ENCODE measurements around the gene OR10K1.

Gene OR10K1

DNA sequence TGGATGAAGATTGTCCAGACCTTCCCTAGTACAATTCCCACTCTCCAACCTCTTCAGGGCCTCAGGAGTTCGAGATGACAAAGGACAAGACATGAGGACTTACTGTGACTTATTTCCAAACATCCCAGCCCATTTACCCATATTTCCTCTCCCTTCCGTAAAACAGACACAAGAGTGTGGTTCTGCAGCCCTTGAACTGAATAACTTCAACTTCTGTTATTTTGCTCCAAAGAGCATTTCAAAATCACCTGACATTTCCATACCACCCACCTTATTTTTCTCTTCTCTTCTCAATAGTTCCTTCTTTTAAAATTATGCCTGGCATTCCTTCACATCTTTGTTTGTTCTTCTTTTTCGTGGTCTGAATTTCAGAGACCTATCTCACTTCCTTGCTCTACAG is 26.9 kb upstream of the OR10K1 start:
- no peaks in the 10 kb centered on the region for H3K9me3 ChIP-seq (ENCODE audit: insufficient read depth, low read length)
- H3K36me3 ChIP-seq (ENCODE audit: low read length): no peaks in the 10 kb centered on the region
- no peak overlapping the region for H3K9ac ChIP-seq (ENCODE audit: low read length)
- TF ChIP-seq, protein P1, sequence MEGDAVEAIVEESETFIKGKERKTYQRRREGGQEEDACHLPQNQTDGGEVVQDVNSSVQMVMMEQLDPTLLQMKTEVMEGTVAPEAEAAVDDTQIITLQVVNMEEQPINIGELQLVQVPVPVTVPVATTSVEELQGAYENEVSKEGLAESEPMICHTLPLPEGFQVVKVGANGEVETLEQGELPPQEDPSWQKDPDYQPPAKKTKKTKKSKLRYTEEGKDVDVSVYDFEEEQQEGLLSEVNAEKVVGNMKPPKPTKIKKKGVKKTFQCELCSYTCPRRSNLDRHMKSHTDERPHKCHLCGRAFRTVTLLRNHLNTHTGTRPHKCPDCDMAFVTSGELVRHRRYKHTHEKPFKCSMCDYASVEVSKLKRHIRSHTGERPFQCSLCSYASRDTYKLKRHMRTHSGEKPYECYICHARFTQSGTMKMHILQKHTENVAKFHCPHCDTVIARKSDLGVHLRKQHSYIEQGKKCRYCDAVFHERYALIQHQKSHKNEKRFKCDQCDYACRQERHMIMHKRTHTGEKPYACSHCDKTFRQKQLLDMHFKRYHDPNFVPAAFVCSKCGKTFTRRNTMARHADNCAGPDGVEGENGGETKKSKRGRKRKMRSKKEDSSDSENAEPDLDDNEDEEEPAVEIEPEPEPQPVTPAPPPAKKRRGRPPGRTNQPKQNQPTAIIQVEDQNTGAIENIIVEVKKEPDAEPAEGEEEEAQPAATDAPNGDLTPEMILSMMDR (IDR thresholded peaks at IDR 0.05; ENCODE audit: insufficient read depth, low read length, poor library complexity, severe bottlenecking): no peak
- no peak for TF ChIP-seq EZH2phosphoT487 (conservative IDR thresholded peaks at IDR 0.05; ENCODE audit: low read length)
- H3K4me3 ChIP-seq (ENCODE audit: insufficient read depth, low read length, poor library complexity, severe bottlenecking): no peak overlapping the region
- H3K4me2 ChIP-seq (ENCODE audit: low read depth, low read length, poor library complexity, severe bottlenecking): no peak overlapping the region
- no peaks in the 10 kb centered on the region for H3K9me2 ChIP-seq (replicated peaks; ENCODE audit: insufficient read depth, low read length)
- no peak overlapping the region for H3K27ac ChIP-seq (ENCODE audit: low read depth, low read length)
- no peaks in the 10 kb centered on the region for H3F3A ChIP-seq (ENCODE audit: insufficient read depth)
- H3K27me3 ChIP-seq (ENCODE audit: low read length): no peaks in the 10 kb centered on the region
- H4K20me1 ChIP-seq (ENCODE audit: low read depth, low read length): no peaks in the 10 kb centered on the region
- H2AFZ ChIP-seq (ENCODE audit: low read depth, low read length, severe bottlenecking): no peak overlapping the region
- no peaks in the 10 kb centered on the region for H3K79me2 ChIP-seq (ENCODE audit: insufficient read depth, low read length)

GRCh38 chr1:158445376-158445775 is 16.3 kb upstream of the OR10K1 start:
- H3F3A ChIP-seq (ENCODE audit: insufficient read depth): no peaks in the 10 kb centered on the region
- no peak overlapping the region for H3K9ac ChIP-seq (ENCODE audit: low read length)
- no peak for TF ChIP-seq EZH2phosphoT487 (conservative IDR thresholded peaks at IDR 0.05; ENCODE audit: low read length)
- TF ChIP-seq, protein P1 (IDR thresholded peaks at IDR 0.05; ENCODE audit: insufficient read depth, low read length, poor library complexity, severe bottlenecking): no peak
- H4K20me1 ChIP-seq (ENCODE audit: low read depth, low read length): no peaks in the 10 kb centered on the region
- no peak overlapping the region for H3K27ac ChIP-seq (ENCODE audit: low read depth, low read length)
- no peak overlapping the region for H2AFZ ChIP-seq (ENCODE audit: low read depth, low read length, severe bottlenecking)
- no peaks in the 10 kb centered on the region for H3K27me3 ChIP-seq (ENCODE audit: low read length)
- no peak overlapping the region for H3K4me3 ChIP-seq (ENCODE audit: insufficient read depth, low read length, poor library complexity, severe bottlenecking)
- no peaks in the 10 kb centered on the region for H3K36me3 ChIP-seq (ENCODE audit: low read length)
- no peaks in the 10 kb centered on the region for H3K79me2 ChIP-seq (ENCODE audit: insufficient read depth, low read length)
- no peaks in the 10 kb centered on the region for H3K9me2 ChIP-seq (replicated peaks; ENCODE audit: insufficient read depth, low read length)
- H3K4me2 ChIP-seq (ENCODE audit: low read depth, low read length, poor library complexity, severe bottlenecking): no peak overlapping the region
- H3K9me3 ChIP-seq (ENCODE audit: insufficient read depth, low read length): no peaks in the 10 kb centered on the region

DNA sequence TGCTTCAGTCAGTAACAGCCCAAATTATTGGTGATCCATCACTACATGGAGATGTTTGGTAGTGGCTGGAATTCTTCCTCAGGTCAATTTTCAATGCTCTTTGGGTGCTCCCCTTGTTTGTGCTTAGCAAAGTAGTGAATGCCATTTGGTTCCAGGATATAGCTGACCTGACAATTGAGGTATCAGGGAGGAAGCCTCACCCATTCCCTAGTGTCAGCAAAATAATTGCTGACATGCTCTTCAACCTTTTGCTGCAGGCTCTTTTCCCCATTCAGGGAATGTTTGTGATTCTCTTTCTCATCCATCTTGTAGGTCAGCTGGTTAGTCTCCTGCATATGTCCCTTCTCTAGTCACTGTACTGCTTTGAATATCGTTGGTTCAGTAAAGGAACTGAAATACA is 7.1 kb upstream of the OR10K1 start:
- Histone ChIP-seq H3K9ac (ENCODE audit: low read length) (no peak overlapping the region), H3K27me3 (ENCODE audit: low read length) (no peaks in the 10 kb centered on the region), H3K4me3 (ENCODE audit: insufficient read depth, low read length, poor library complexity, severe bottlenecking) (no peak overlapping the region), H3K36me3 (ENCODE audit: low read length) (no peaks in the 10 kb centered on the region), H4K20me1 (ENCODE audit: low read depth, low read length) (no peaks in the 10 kb centered on the region), H3F3A (ENCODE audit: insufficient read depth) (no peaks in the 10 kb centered on the region), H3K9me3 (ENCODE audit: insufficient read depth, low read length) (no peaks in the 10 kb centered on the region), H3K79me2 (ENCODE audit: insufficient read depth, low read length) (no peaks in the 10 kb centered on the region), H3K9me2 (replicated peaks; ENCODE audit: insufficient read depth, low read length) (no peaks in the 10 kb centered on the region), H3K27ac (ENCODE audit: low read depth, low read length) (no peak overlapping the region), H3K4me2 (ENCODE audit: low read depth, low read length, poor library complexity, severe bottlenecking) (no peak overlapping the region), H2AFZ (ENCODE audit: low read depth, low read length, severe bottlenecking) (no peak overlapping the region)
- TF ChIP-seq EZH2phosphoT487 (conservative IDR thresholded peaks at IDR 0.05; ENCODE audit: low read length): no peak
- TF ChIP-seq, protein P1 (IDR thresholded peaks at IDR 0.05; ENCODE audit: insufficient read depth, low read length, poor library complexity, severe bottlenecking): no peak
